BLaER1 treated with 17β-estradiol and CSF1 and Interleukin-3, amounts not matched to agents 10 nM and 100 nM (cell line): Measurements from ENCODE around the gene ZC3H7B.

Source experiments
- H3K27ac ChIP-seq, 11 experiments: shearing (Covaris generic); formaldehyde crosslinking; 2 replicates each; pipeline ENCODE4 v1.8.1; 2022
- H3K27me3 ChIP-seq, 11 experiments: shearing (Covaris generic); formaldehyde crosslinking; 2 replicates each; pipeline ENCODE4 v1.8.1; 2022
- H3K36me3 ChIP-seq, 11 experiments: shearing (Covaris generic); formaldehyde crosslinking; 2 replicates each; pipeline ENCODE4 v1.8.1; 2022
- H3K4me1 ChIP-seq, 10 experiments: shearing (Covaris generic); formaldehyde crosslinking; 2 replicates each; pipeline ENCODE4 v1.8.1; 2022
- H3K4me2 ChIP-seq, 11 experiments: shearing (Covaris generic); formaldehyde crosslinking; 2 replicates each; pipeline ENCODE4 v1.8.1; 2022
- H3K4me3 ChIP-seq, 10 experiments: shearing (Covaris generic); formaldehyde crosslinking; 2 replicates each; pipeline ENCODE4 v1.8.1; 2022
- H3K9ac ChIP-seq, 11 experiments: shearing (Covaris generic); formaldehyde crosslinking; 2 replicates each; pipeline ENCODE4 v1.8.1; 2022
- H3K9me3 ChIP-seq, 11 experiments: shearing (Covaris generic); formaldehyde crosslinking; replicated peaks in 1 of 11; 2 replicates each; pipeline ENCODE4 v1.8.1; 2022
- H4K20me1 ChIP-seq, 11 experiments: shearing (Covaris generic); formaldehyde crosslinking; 2 replicates each; pipeline ENCODE4 v1.8.1; 2022
- Cebpa-rat ChIP-seq, 11 experiments: shearing (Covaris generic); IDR thresholded peaks; 2 replicates each; pipeline ENCODE4 v1.8.1; 2022

ZC3H7B gene

GRCh38 chr22:41308054-41308453 lies 6.7 kb downstream of the ZC3H7B start:
- Histone ChIP-seq H3K36me3 (peaks cover 0 to 72% (median 45%) of the 10 kb centered on the region in 11 experiments; a peak in 18 of 22 replicates), H4K20me1 (peaks cover 21 to 100% (median 96%) of the 10 kb centered on the region in 11 experiments; a peak in 21 of 22 replicates), H3K9ac (peak overlapping the region in 10 of 11 experiments; percentile 3 to 50 (median 26); a peak in 11 of 22 replicates), H3K4me2 (peak overlapping the region; percentile 33 to 97 (median 64)), H3K9me3 (peaks cover 0 to 8% (median 0%) of the 10 kb centered on the region in 11 experiments; a peak in 2 of 22 replicates), H3K27ac (peak overlapping the region in 9 of 11 experiments; percentile 4 to 59 (median 23); a peak in 12 of 22 replicates), H3K27me3 (no peaks in the 10 kb centered on the region), H3K4me3 (no peak overlapping the region), H3K4me1 (peaks cover 64 to 79% (median 73%) of the 10 kb centered on the region in 10 experiments)
- TF ChIP-seq Cebpa-rat (IDR thresholded peaks at IDR 0.05), result no peak

DNA sequence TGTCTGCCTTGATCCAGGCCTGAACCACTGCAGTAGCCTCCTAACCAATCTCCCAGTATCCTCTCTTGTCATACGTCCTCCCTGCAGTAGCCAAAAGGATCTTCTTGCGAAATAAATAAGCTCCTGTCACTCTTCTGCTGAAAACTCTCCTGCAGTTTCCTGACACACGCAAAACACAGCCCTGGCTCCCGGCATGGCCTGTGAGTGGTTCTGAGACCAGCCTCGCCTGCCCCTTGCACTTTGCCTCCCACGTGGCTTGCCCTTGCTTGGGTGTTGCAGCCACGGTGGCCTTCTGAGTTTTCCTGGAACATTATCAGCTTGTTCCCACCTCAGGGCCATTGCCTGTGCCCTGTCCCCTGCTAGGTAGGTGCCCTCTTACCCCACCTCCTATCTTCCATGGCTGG lies 7.2 kb downstream of the ZC3H7B start:
- Histone ChIP-seq H4K20me1 (peaks cover 21 to 100% (median 97%) of the 10 kb centered on the region in 11 experiments; a peak in 21 of 22 replicates), H3K36me3 (peaks cover 0 to 77% (median 50%) of the 10 kb centered on the region in 11 experiments; a peak in 18 of 22 replicates), H3K27ac (peak overlapping the region in 8 of 11 experiments; percentile 9 to 59 (median 26); a peak in 11 of 22 replicates), H3K9ac (peak overlapping the region in 9 of 11 experiments; percentile 3 to 38 (median 21); a peak in 5 of 22 replicates), H3K4me1 (peaks cover 61 to 74% (median 68%) of the 10 kb centered on the region in 10 experiments), H3K4me2 (peak overlapping the region; percentile 33 to 97 (median 64)), H3K27me3 (no peaks in the 10 kb centered on the region), H3K4me3 (no peak overlapping the region), H3K9me3 (peaks cover 0 to 9% (median 0%) of the 10 kb centered on the region in 11 experiments; a peak in 2 of 22 replicates)
- peak in 5 of 11 experiments; percentile 29 to 51 (median 45); a peak in 5 of 22 replicates for TF ChIP-seq Cebpa-rat (IDR thresholded peaks at IDR 0.05)

GRCh38 chr22:41310336-41310735 lies 9.0 kb downstream of the ZC3H7B start:
- H4K20me1 ChIP-seq, result peaks cover 21 to 100% (median 94%) of the 10 kb centered on the region in 11 experiments; a peak in 21 of 22 replicates
- H3K9me3 ChIP-seq, result peaks cover 0 to 9% (median 0%) of the 10 kb centered on the region in 11 experiments; a peak in 2 of 22 replicates
- peak overlapping the region in 4 of 11 experiments; percentile 48 to 60 (median 56); a peak in 7 of 22 replicates for H3K4me2 ChIP-seq
- H3K9ac ChIP-seq, result no peak overlapping the region
- peaks cover 44 to 60% (median 54%) of the 10 kb centered on the region in 10 experiments for H3K4me1 ChIP-seq
- TF ChIP-seq Cebpa-rat (IDR thresholded peaks at IDR 0.05), result no peak
- H3K36me3 ChIP-seq, result peaks cover 5 to 78% (median 50%) of the 10 kb centered on the region in 11 experiments; a peak in 20 of 22 replicates
- no peaks in the 10 kb centered on the region for H3K27me3 ChIP-seq
- peak overlapping the region in 2 of 11 experiments; percentile 1 to 22; a peak in 1 of 22 replicates for H3K27ac ChIP-seq
- no peak overlapping the region for H3K4me3 ChIP-seq

DNA sequence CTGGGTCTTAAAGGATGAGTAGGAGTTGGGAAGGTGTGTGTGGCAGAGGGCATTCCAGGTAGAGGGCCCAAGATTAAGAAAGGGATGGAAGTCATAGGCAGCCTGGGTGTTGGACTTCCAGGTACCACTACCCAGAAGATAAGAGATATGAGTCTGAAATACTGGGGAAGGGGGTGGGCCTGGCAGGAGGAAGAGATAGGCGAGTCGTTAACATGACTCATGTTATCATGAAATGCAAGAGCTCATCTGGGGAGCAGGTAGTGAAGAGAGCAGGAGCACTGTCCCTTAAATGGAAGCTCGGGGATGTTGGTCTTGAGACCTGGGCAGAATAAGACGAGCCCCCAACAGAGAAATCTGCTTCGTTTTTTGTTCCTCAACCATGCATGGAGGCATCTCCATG lies 10.2 kb downstream of the ZC3H7B start:
- Histone ChIP-seq H3K4me1 (peaks cover 33 to 59% (median 49%) of the 10 kb centered on the region in 10 experiments), H3K36me3 (peaks cover 16 to 79% (median 57%) of the 10 kb centered on the region in 11 experiments; a peak in 20 of 22 replicates), H3K27me3 (no peaks in the 10 kb centered on the region), H3K9me3 (peaks cover 0 to 9% (median 0%) of the 10 kb centered on the region in 11 experiments; a peak in 2 of 22 replicates), H4K20me1 (peaks cover 13 to 100% (median 90%) of the 10 kb centered on the region in 11 experiments; a peak in 21 of 22 replicates), H3K9ac (no peak overlapping the region), H3K4me2 (no peak overlapping the region; a peak in 1 of 22 replicates), H3K27ac (no peak overlapping the region), H3K4me3 (no peak overlapping the region)
- TF ChIP-seq Cebpa-rat (IDR thresholded peaks at IDR 0.05), result no peak

DNA sequence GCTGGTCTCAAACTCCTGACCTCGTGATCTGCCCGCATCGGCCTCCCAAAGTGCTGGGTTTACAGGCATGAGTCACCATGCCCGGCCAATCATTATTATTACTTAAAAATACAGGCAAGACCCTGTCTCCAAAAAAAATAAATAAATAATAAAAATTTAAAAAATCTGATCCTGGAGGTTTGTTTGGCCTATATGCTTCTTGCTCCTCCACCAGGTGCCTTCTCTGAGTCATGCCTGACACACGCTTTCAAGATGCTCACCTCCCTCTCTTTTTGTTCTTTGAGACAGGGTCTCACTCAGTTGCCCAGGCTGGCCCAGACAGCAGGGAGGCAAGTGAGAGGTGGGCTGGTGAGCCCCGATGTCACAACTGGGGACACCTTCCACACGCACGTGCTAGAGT lies 13.5 kb downstream of the ZC3H7B start:
- H3K4me3 ChIP-seq, result no peak overlapping the region
- peaks cover 21 to 79% (median 55%) of the 10 kb centered on the region in 11 experiments; a peak in 20 of 22 replicates for H3K36me3 ChIP-seq
- peaks cover under 1 to 59% (median 40%) of the 10 kb centered on the region in 10 experiments; a peak in 16 of 20 replicates for H3K4me1 ChIP-seq
- H3K27ac ChIP-seq, result no peak overlapping the region
- H3K9me3 ChIP-seq, result peaks cover 0 to 9% (median 0%) of the 10 kb centered on the region in 11 experiments; a peak in 2 of 22 replicates
- TF ChIP-seq Cebpa-rat (IDR thresholded peaks at IDR 0.05), result no peak
- no peaks in the 10 kb centered on the region for H3K27me3 ChIP-seq
- no peak overlapping the region for H3K9ac ChIP-seq
- H3K4me2 ChIP-seq, result no peak overlapping the region
- H4K20me1 ChIP-seq, result peaks cover 7 to 100% (median 91%) of the 10 kb centered on the region in 11 experiments; a peak in 21 of 22 replicates

GRCh38 chr22:41315586-41315985 lies 14.3 kb downstream of the ZC3H7B start:
- Histone ChIP-seq H3K36me3 (peaks cover 26 to 79% (median 50%) of the 10 kb centered on the region in 11 experiments; a peak in 21 of 22 replicates), H3K9ac (no peak overlapping the region), H3K4me1 (peaks cover 0 to 60% (median 37%) of the 10 kb centered on the region in 10 experiments; a peak in 14 of 20 replicates), H3K27ac (no peak overlapping the region), H3K4me3 (no peak overlapping the region), H3K9me3 (peaks cover 0 to 9% (median 0%) of the 10 kb centered on the region in 11 experiments; a peak in 2 of 22 replicates), H3K27me3 (no peaks in the 10 kb centered on the region), H3K4me2 (peak overlapping the region in 1 of 11 experiments; percentile 7; a peak in 2 of 22 replicates), H4K20me1 (peaks cover 7 to 100% (median 91%) of the 10 kb centered on the region in 11 experiments; a peak in 21 of 22 replicates)
- TF ChIP-seq Cebpa-rat (IDR thresholded peaks at IDR 0.05), result no peak

DNA sequence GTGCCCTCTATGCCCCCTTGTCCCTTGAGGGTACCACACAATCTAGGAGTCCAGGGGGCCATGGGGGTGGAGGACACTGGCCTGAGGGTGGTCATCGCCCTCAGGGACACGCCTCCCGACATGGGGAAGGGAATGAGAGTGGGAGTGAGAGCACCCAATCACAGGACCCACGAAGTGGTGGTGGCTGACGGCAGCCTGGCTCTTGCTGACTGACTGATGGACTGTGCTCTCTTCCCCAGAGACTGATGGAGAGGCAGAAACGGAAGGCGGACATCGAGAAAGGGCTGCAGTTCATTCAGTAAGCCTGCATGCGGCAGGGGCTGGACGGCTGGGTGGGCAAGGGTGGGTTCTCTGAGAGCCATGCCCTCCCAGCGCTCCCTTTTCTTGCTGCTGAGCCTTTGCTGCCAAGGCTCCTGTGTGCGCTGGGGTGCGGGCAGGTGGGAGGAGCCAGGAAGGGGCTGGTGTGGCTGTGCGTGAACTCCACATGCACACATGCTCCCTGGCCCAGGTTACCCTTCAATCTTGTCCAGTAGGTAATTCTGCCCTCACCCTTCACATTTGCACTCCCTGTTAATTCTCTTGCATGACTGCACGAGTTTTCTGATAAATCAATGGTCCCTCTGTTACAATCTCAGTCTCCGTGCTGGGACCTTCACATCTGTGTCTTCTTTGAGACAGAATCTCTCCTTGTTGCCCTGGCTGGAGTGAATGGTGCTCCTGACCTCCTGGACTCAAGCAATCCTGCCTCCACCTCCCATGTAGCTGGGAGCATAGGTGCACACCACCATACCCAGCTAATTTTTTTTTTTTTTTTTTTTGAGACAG lies 19.3 kb downstream of the ZC3H7B start:
- Histone ChIP-seq H3K4me1 (peaks cover 0 to 46% (median 33%) of the 10 kb centered on the region in 10 experiments; a peak in 13 of 20 replicates), H3K27ac (no peak overlapping the region), H3K27me3 (no peaks in the 10 kb centered on the region), H3K4me2 (no peak overlapping the region; a peak in 2 of 22 replicates), H3K9me3 (no peaks in the 10 kb centered on the region), H3K36me3 (peaks cover 53 to 97% (median 79%) of the 10 kb centered on the region in 11 experiments), H3K9ac (no peak overlapping the region), H4K20me1 (peaks cover 0 to 98% (median 90%) of the 10 kb centered on the region in 11 experiments; a peak in 21 of 22 replicates), H3K4me3 (no peak overlapping the region)
- no peak for TF ChIP-seq Cebpa-rat (IDR thresholded peaks at IDR 0.05)

- Histone ChIP-seq H3K4me2 (no peak overlapping the region), H3K4me1 (peaks cover 0 to 7% (median 1%) of the 10 kb centered on the region in 10 experiments; a peak in 9 of 20 replicates), H3K36me3 (peaks cover 84 to 100% (median 93%) of the 10 kb centered on the region in 11 experiments), H3K9ac (peak overlapping the region in 2 of 11 experiments; percentile 17 to 18; a peak in 1 of 22 replicates), H3K9me3 (no peaks in the 10 kb centered on the region), H3K27me3 (no peaks in the 10 kb centered on the region), H3K4me3 (no peak overlapping the region), H3K27ac (no peak overlapping the region; a peak in 1 of 22 replicates), H4K20me1 (peaks cover 0 to 83% (median 66%) of the 10 kb centered on the region in 11 experiments; a peak in 21 of 22 replicates)
- TF ChIP-seq Cebpa-rat (IDR thresholded peaks at IDR 0.05), result no peak
These were observed 23.6 kb downstream of the ZC3H7B start for GRCh38 chr22:41324821-41325528.
